Prostate gland (tissue), 2 donors: ENCODE results near the gene TAS1R3.

ENCODE experiments used
- CTCF ChIP-seq, 4 experiments: fragments of 200-600 bp in 2 of 4; fragments of 450-650 bp in 2 of 4; sonication (generic) in 2 of 4; IDR thresholded peaks; 1 replicate in 3 of 4; 2 replicates in 1 of 4; pipeline ENCODE4 v1.5.1; 2016 to 2019; ENCODE audit warnings: antibody characterized with exemption in 4 of 4, mild to moderate bottlenecking in 2 of 4, moderate library complexity in 2 of 4
- POLR2AphosphoS5 ChIP-seq: sonication (generic); formaldehyde crosslinking; IDR thresholded peaks from one replicate; pipeline ENCODE4 v1.6.1; 2017; ENCODE audit warnings: antibody characterized with exemption

GRCh38 chr1:1310476-1311053 is 20.5 kb upstream of the TAS1R3 start:
- no peak for TF ChIP-seq CTCF (IDR thresholded peaks at IDR 0.05)
- TF ChIP-seq POLR2AphosphoS5: peak; percentile 66
